Fibroblast of lung (primary cell): Measurements from ENCODE around the gene PRR4.

Source experiments
- EZH2 ChIP-seq: IDR thresholded peaks from 2 replicates; pipeline ENCODE4 v1.5.1; 2012; ENCODE audit warnings: low read length, control low read depth, mild to moderate bottlenecking; ENCODE audit errors: missing control alignments
- TF ChIP-seq, protein P1 (sequence below), 2 donors: IDR thresholded peaks in 1 of 2; conservative IDR thresholded peaks in 1 of 2; 1 replicate in 1 of 2; 2 replicates in 1 of 2; pipeline ENCODE4 v1.5.1; 2011 to 2012; ENCODE audit warnings: low read length in 2 of 2, control low read depth in 1 of 2, inconsistent platforms in 1 of 2, low read depth in 1 of 2, mild to moderate bottlenecking in 1 of 2

DNA sequence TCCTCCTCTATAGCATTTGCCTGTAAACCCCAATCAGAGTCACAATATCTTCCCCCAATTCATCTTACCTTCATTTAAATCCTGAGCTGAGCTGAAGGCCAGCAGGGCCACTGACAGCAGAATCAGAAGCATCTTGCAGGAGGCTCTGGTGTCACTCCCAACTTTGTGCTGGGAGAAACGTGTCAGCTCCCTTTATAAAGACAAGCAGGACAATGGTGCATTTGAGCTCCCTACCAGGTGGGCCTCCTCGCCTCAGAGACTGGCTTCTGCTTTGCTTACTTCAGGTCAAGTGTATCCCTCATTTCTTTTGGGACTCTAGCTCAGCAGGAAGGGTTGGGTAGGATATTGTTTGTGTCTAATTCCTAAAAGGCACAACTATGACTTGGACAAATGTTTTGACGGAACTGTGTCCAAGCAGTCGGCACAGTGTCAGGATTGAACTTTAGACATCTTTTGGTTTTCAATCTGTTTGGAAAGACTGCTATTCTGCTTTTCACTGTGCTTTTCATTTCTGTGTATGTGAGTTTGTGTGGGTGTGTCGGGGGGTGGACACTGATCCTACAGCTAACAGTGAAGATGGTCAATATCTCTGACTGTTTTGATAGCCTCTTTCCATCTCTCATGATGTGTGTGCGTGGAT is 34.9 kb upstream of the PRR4 start, which contains the start of gene PRH1:
- TF ChIP-seq, protein P1, sequence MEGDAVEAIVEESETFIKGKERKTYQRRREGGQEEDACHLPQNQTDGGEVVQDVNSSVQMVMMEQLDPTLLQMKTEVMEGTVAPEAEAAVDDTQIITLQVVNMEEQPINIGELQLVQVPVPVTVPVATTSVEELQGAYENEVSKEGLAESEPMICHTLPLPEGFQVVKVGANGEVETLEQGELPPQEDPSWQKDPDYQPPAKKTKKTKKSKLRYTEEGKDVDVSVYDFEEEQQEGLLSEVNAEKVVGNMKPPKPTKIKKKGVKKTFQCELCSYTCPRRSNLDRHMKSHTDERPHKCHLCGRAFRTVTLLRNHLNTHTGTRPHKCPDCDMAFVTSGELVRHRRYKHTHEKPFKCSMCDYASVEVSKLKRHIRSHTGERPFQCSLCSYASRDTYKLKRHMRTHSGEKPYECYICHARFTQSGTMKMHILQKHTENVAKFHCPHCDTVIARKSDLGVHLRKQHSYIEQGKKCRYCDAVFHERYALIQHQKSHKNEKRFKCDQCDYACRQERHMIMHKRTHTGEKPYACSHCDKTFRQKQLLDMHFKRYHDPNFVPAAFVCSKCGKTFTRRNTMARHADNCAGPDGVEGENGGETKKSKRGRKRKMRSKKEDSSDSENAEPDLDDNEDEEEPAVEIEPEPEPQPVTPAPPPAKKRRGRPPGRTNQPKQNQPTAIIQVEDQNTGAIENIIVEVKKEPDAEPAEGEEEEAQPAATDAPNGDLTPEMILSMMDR (conservative IDR thresholded peaks at IDR 0.05 in 1 of 2, IDR thresholded peaks at IDR 0.05 in 1 of 2; ENCODE audit: low read depth in 1 of 2, low read length in 2 of 2): no peak
- TF ChIP-seq EZH2: no peak
